ENCODE data around the gene FLT3.
"Not testable (repeated sequence)": the region's sequence is repeated elsewhere in the genome, so short reads cannot be mapped to it uniquely, and the experiment has no call there.

FLT3 gene

GRCh38 chr13:28037399-28037798 lies 63.0 kb downstream of the FLT3 start (continued):
- TF ChIP-seq ZNF354C (tag by site-specific recombination; IDR thresholded peaks at IDR 0.05; ENCODE audit: borderline replicate concordance, low read depth) (no peak), ZNF2 (tag by site-specific recombination; IDR thresholded peaks at IDR 0.05) (no peak), SETDB1 (IDR thresholded peaks at IDR 0.05; ENCODE audit: insufficient read length, low read length) (no peak), ZSCAN16 (tag by site-specific recombination; IDR thresholded peaks at IDR 0.05) (no peak)

- Histone ChIP-seq H3K36me3 (ENCODE audit: control insufficient read depth in 2 of 2, insufficient read depth in 1 of 2, low read length in 2 of 2) (no peaks in the 10 kb centered on the region), H3K4me3 (ENCODE audit: low read depth, low read length) (no peak overlapping the region), H3K9me3 (ENCODE audit: control insufficient read depth, insufficient read depth, low read depth, low read length) (no peaks in the 10 kb centered on the region), H3K27ac (ENCODE audit: extremely low read depth, low read depth, low read length) (no peak overlapping the region), H3K4me1 (ENCODE audit: control insufficient read depth, insufficient read depth, low read length) (no peaks in the 10 kb centered on the region)
- CTCF ChIA-PET: no interaction called here
- POLR2A ChIA-PET: no interaction called here
- TF ChIP-seq KLF17 (tag by site-specific recombination; IDR thresholded peaks at IDR 0.05) (no peak), PRDM4 (tag by site-specific recombination; IDR thresholded peaks at IDR 0.05) (peak; percentile 57)
Measured at GRCh38 chr13:28035146-28035782, 65.1 kb downstream of the FLT3 start.

- H3K4me1 ChIP-seq (ENCODE audit: control insufficient read depth, insufficient read depth, low read length): no peaks in the 10 kb centered on the region
- no peaks in the 10 kb centered on the region for H3K36me3 ChIP-seq (ENCODE audit: control insufficient read depth in 2 of 2, insufficient read depth in 1 of 2, low read length in 2 of 2)
- no peaks in the 10 kb centered on the region for H3K9me3 ChIP-seq (ENCODE audit: control insufficient read depth, insufficient read depth, low read depth, low read length)
- ChIA-PET CTCF (no interaction called here), POLR2A (no interaction called here)
- no peak overlapping the region for H3K4me3 ChIP-seq (ENCODE audit: low read depth, low read length)
- TF ChIP-seq ZNF658 (tag by site-specific recombination; IDR thresholded peaks at IDR 0.05) (no peak), ZSCAN18 (tag by site-specific recombination; IDR thresholded peaks at IDR 0.05) (no peak), BCL11B (tag by site-specific recombination; IDR thresholded peaks at IDR 0.05; ENCODE audit: low read depth) (no peak), ZNF555 (tag by site-specific recombination; conservative IDR thresholded peaks at IDR 0.05) (no peak), FEZF1 (tag by site-specific recombination; IDR thresholded peaks at IDR 0.05) (no peak), ZNF585B (tag by site-specific recombination; IDR thresholded peaks at IDR 0.05) (no peak), PRDM1 (tag by site-specific recombination; IDR thresholded peaks at IDR 0.05) (no peak), ZNF112 (tag by site-specific recombination; IDR thresholded peaks at IDR 0.05) (no peak), ZNF610 (tag by site-specific recombination; IDR thresholded peaks at IDR 0.05; ENCODE audit: borderline replicate concordance) (no peak), RBAK (tag by site-specific recombination; IDR thresholded peaks at IDR 0.05) (no peak), ZNF155 (tag by site-specific recombination; IDR thresholded peaks at IDR 0.05) (no peak), ZNF561 (tag by site-specific recombination; IDR thresholded peaks at IDR 0.05; ENCODE audit: borderline replicate concordance) (no peak), OVOL3 (tag by site-specific recombination; IDR thresholded peaks at IDR 0.05) (no peak), ZNF830 (tag by site-specific recombination; IDR thresholded peaks at IDR 0.05; ENCODE audit: low read depth) (no peak), GLI4 (tag by site-specific recombination; IDR thresholded peaks at IDR 0.05) (no peak), ZNF10 (tag by site-specific recombination; IDR thresholded peaks at IDR 0.05) (no peak), ZNF664 (tag by site-specific recombination; IDR thresholded peaks at IDR 0.05) (no peak), GLIS2 (tag by site-specific recombination; IDR thresholded peaks at IDR 0.05) (no peak), SALL2 (tag by site-specific recombination; IDR thresholded peaks at IDR 0.05; ENCODE audit: borderline replicate concordance) (no peak), ZNF174 (tag by site-specific recombination; IDR thresholded peaks at IDR 0.05) (no peak)
- no peak overlapping the region for H3K27ac ChIP-seq (ENCODE audit: extremely low read depth, low read depth, low read length)
Measured at GRCh38 chr13:28033894-28034655, 66.3 kb downstream of the FLT3 start.

- H3K4me1 ChIP-seq (ENCODE audit: control insufficient read depth, insufficient read depth, low read length); CTCF ChIA-PET; H3K9me3 ChIP-seq (ENCODE audit: control insufficient read depth, insufficient read depth, low read depth, low read length); POLR2A ChIA-PET; H3K27ac ChIP-seq (ENCODE audit: extremely low read depth, low read depth, low read length); H3K36me3 ChIP-seq (ENCODE audit: control insufficient read depth in 2 of 2, insufficient read depth in 1 of 2, low read length in 2 of 2); H3K4me3 ChIP-seq (ENCODE audit: low read depth, low read length): not testable (repeated sequence)
Measured at GRCh38 chr13:28032438-28032837, 67.9 kb downstream of the FLT3 start.
